ENCODE results near the gene FUOM. TPM values are rescaled to one million over a fixed set of nuclear protein-coding genes. Genes with fewer than 3 reads are reported as not detected.

The FUOM gene
- total RNA-seq, 1 donor from 2014 or later, result 38.5 TPM

- H3K27ac ChIP-seq, result no peak overlapping the region
- no peak for DNase-seq (ENCODE audit: low spot score in 2 of 2)
- intact Hi-C loops (cut with DNase I), result loop anchor here (5.0 kb wide), 3 partner anchors 85 to 1000 kb away; partner anchors contain the start of genes LRRC27, MTG1 and STK32C
- no peaks in the 10 kb centered on the region for H3K27me3 ChIP-seq
- H3K9me3 ChIP-seq, result no peaks in the 10 kb centered on the region
- peaks cover 23 to 25% of the 10 kb centered on the region in 2 donors for H3K36me3 ChIP-seq
- peaks cover 2 to 25% of the 10 kb centered on the region in 2 donors for H3K4me1 ChIP-seq
- no peak for TF ChIP-seq CTCF (IDR thresholded peaks at IDR 0.05)
- H3K4me3 ChIP-seq, result peak overlapping the region in 1 of 2 donors; percentile 92
Measured at GRCh38 chr10:133306941-133307379, 50.9 kb downstream of the FUOM start.

GRCh38 chr10:133306097-133306476 lies 51.7 kb downstream of the FUOM start:
- H3K27ac ChIP-seq, result peak overlapping the region in 1 of 2 donors; percentile 19

More at GRCh38 chr10:133306097-133306476, 51.7 kb downstream of the FUOM start:
- Histone ChIP-seq H3K27me3 (no peaks in the 10 kb centered on the region), H3K9me3 (no peaks in the 10 kb centered on the region), H3K4me1 (peaks cover 2 to 25% of the 10 kb centered on the region in 2 donors), H3K36me3 (peaks cover 19 to 26% of the 10 kb centered on the region in 2 donors), H3K4me3 (no peak overlapping the region)
- intact Hi-C loops (cut with DNase I), result loop anchor here (5.0 kb wide), 3 partner anchors 86 to 999 kb away; partner anchors contain the start of genes LRRC27, MTG1 and STK32C
- no peak for TF ChIP-seq CTCF (IDR thresholded peaks at IDR 0.05)
- DNase-seq (ENCODE audit: low spot score in 2 of 2), result no peak

Other genes starting within 250 kb of the FUOM start
- 0.21 TPM for gene KNDC1, start 197.8 kb downstream of the FUOM start, total RNA-seq
- not detected for gene UTF1, start 127.8 kb downstream of the FUOM start, total RNA-seq
- 1.5 TPM for gene VENTX, start 120.2 kb downstream of the FUOM start, total RNA-seq
- 21.4 TPM for gene ADAM8, start 81.2 kb downstream of the FUOM start, total RNA-seq
- gene TUBGCP2, start 49.1 kb downstream of the FUOM start, total RNA-seq, result 72.4 TPM
- 51.8 TPM for gene ZNF511, start 49.1 kb downstream of the FUOM start, total RNA-seq
- gene CALY, start 21.1 kb downstream of the FUOM start, total RNA-seq, result not detected
- gene PRAP1, start 10.6 kb downstream of the FUOM start, total RNA-seq, result not detected
- gene ECHS1, start 15.3 kb upstream of the FUOM start, total RNA-seq, result 68.0 TPM
- gene PAOX, start 21.2 kb upstream of the FUOM start, total RNA-seq, result 1.4 TPM
- gene MTG1, start 36.1 kb upstream of the FUOM start, total RNA-seq, result 37.8 TPM
- gene SPRN, start 66.6 kb upstream of the FUOM start, total RNA-seq, result not detected
- 4.8 TPM for gene SCART1, start 95.9 kb upstream of the FUOM start, total RNA-seq
- 11.9 TPM for gene CYP2E1, start 169.3 kb upstream of the FUOM start, total RNA-seq
- not detected for gene SYCE1, start 207.6 kb upstream of the FUOM start, total RNA-seq